Measurements from ENCODE around the gene FBXO45. TPM values are rescaled to one million over a fixed set of nuclear protein-coding genes. Genes with fewer than 3 reads are reported as not detected.
"Not testable (repeated sequence)": the region's sequence is repeated elsewhere in the genome, so short reads cannot be mapped to it uniquely, and the experiment has no call there.

FBXO45 gene
- total and polyA plus RNA-seq, 2 of the 4 experiments (the other 2 are of a cell fraction) = 3.8 to 5.0 TPM

- H3K27me3 ChIP-seq (ENCODE audit: control insufficient read depth, insufficient read depth, low read length); H3K4me2 ChIP-seq (ENCODE audit: low read depth, low read length); H3K9me3 ChIP-seq (ENCODE audit: control insufficient read depth, insufficient read depth, low read length); H4K5ac ChIP-seq (ENCODE audit: low read depth, low read length); H3K4me3 ChIP-seq (ENCODE audit: insufficient read depth, low read depth, low read length); H3K9me1 ChIP-seq (ENCODE audit: insufficient read depth, low read length); H2AK9ac ChIP-seq (replicated peaks; ENCODE audit: low read depth, low read length, poor library complexity); H2AK5ac ChIP-seq (ENCODE audit: low read depth, low read length); H3K23ac ChIP-seq (ENCODE audit: low read depth, low read length); ATAC-seq (ENCODE audit: low read depth); H3K9ac ChIP-seq (ENCODE audit: low read depth, low read length); H2BK20ac ChIP-seq (ENCODE audit: low read depth, low read length); intact Hi-C loops (cut with micrococcal nuclease); H3K4ac ChIP-seq (ENCODE audit: low read depth, low read length); H4K8ac ChIP-seq (ENCODE audit: low read depth in 2 of 2, low read length in 2 of 2); H4K20me1 ChIP-seq (ENCODE audit: insufficient read depth, low read length); H3K36me3 ChIP-seq (ENCODE audit: control insufficient read depth, insufficient read depth, low read length); DNase-seq; CTCF ChIA-PET; BruUV-seq (replicated peaks); H3K79me1 ChIP-seq (ENCODE audit: low read depth in 1 of 2, low read length in 2 of 2); H2BK5ac ChIP-seq (ENCODE audit: low read depth, low read length, poor library complexity, severe bottlenecking); in situ Hi-C loops (cut with MboI; ENCODE audit: low sequenced_read_pairs); dilution Hi-C loops (cut with HindIII; ENCODE audit: low sequenced_read_pairs, unreplicated experiment); H4K91ac ChIP-seq (ENCODE audit: insufficient read depth, low read depth, low read length); H3K4me1 ChIP-seq (ENCODE audit: control insufficient read depth, insufficient read depth, low read length); H3K56ac ChIP-seq (ENCODE audit: extremely low read depth, insufficient read depth, low read length); H2BK15ac ChIP-seq (ENCODE audit: low read depth, low read length); POLR2A ChIA-PET (ENCODE audit: unreplicated experiment); H2BK120ac ChIP-seq (ENCODE audit: low read depth, low read length); H3K18ac ChIP-seq (ENCODE audit: low read depth, low read length); H3K27ac ChIP-seq (ENCODE audit: insufficient read depth, low read length); H3K14ac ChIP-seq (replicated peaks; ENCODE audit: low read depth, low read length); H2AFZ ChIP-seq (replicated peaks; ENCODE audit: low read length, poor library complexity): not testable (repeated sequence)
- 50% methylated on average over 1 of the region's 3 CpGs; no CpG with 5 or more reads in 1 of the 2 experiments for WGBS, 2 experiments (ENCODE audit: extremely low coverage in 2 of 2, insufficient read length in 1 of 2)
These were observed 18.3 kb upstream of the FBXO45 start for GRCh38 chr3:196550172-196550571.
